ENCODE measurements around the gene GLP1R.

DNA sequence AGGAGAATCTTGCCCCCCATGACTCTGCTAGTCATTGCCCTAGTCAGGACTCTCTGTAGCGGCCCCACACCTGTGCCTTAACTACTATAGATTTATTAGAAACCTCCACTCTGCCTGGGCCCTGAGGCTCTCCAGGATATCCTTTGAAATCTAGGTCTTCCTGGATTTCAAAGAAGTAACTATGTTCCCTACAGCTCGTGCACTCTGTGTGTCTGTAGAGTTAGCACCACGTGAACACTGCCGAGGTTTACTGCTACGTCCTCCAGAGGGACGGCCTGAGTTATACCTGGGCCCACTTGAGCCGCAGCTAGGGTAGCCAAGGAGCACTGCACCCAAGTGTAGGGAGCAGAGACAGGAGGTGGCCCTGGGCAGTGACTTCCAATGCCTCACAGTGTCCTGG lies 19.8 kb downstream of the GLP1R start:
- TF ChIP-seq, protein P1, sequence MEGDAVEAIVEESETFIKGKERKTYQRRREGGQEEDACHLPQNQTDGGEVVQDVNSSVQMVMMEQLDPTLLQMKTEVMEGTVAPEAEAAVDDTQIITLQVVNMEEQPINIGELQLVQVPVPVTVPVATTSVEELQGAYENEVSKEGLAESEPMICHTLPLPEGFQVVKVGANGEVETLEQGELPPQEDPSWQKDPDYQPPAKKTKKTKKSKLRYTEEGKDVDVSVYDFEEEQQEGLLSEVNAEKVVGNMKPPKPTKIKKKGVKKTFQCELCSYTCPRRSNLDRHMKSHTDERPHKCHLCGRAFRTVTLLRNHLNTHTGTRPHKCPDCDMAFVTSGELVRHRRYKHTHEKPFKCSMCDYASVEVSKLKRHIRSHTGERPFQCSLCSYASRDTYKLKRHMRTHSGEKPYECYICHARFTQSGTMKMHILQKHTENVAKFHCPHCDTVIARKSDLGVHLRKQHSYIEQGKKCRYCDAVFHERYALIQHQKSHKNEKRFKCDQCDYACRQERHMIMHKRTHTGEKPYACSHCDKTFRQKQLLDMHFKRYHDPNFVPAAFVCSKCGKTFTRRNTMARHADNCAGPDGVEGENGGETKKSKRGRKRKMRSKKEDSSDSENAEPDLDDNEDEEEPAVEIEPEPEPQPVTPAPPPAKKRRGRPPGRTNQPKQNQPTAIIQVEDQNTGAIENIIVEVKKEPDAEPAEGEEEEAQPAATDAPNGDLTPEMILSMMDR (IDR thresholded peaks at IDR 0.05): no peak
- TF ChIP-seq POLR2A (IDR thresholded peaks at IDR 0.05): no peak
